ENCODE data around the gene TENT5C. TPM values are rescaled to one million over a fixed set of nuclear protein-coding genes. Genes with fewer than 3 reads are reported as not detected.

The TENT5C gene
- total and polyA plus RNA-seq, 9 of the 15 experiments (the other 6 are each of a cell fraction or from before 2014, with no cell fraction given): 1.8 to 7.7 (median 4.0) TPM

DNA sequence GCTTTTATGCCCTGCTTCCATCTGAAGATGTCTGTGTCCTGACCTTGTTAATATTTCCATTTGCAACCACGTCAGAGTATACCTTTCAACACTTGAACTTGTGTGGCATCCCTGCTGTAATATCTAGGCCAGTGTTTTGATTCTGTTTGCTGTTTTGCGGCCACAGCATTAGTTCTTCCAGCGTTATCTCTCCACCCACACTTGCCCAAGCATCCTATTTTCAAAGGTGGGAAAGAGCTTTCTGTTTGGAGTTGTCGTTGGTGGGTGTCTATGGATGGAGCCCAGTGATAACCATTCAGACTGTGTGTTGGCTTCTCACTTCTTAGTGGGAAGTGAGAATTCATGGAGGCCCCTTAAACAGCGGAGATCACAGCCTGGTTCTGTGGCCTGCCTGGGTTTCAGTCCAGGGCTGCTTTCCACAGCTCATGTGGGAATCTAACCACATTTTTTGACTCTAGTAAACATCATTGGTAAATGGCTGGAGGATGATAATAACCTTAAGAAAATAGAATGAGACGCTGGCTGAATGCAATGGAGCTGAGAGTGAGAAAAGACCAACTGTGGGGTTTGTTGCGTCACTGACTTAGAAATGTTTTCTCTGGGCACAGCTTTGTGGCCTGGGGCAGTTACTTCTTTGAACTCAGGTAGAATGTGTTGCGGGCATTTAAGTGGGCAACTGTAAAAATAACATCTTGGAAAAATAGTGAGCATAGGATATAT, 7.6 kb downstream of the TENT5C start (continued):
- TF ChIP-seq ZNF609 (CRISPR knock-in tag; IDR thresholded peaks at IDR 0.05; ENCODE audit: borderline replicate concordance) (no peak), ZNF318 (IDR thresholded peaks at IDR 0.05; ENCODE audit: borderline replicate concordance in 1 of 2, low read depth in 1 of 2) (peak in 1 of 2 experiments; percentile 60; a peak in 2 of 4 replicates), ZC3H4 (CRISPR knock-in tag; IDR thresholded peaks at IDR 0.05; ENCODE audit: borderline replicate concordance) (no peak), ZNF77 (CRISPR knock-in tag; IDR thresholded peaks at IDR 0.05) (no peak), RFX5 (IDR thresholded peaks at IDR 0.05; ENCODE audit: low read depth, low read length) (no peak), OTX1 (CRISPR knock-in tag; IDR thresholded peaks at IDR 0.05) (peak; percentile 86), PTRF (tag; IDR thresholded peaks at IDR 0.05) (no peak), NRF1 (conservative IDR thresholded peaks at IDR 0.05 in 1 of 2, IDR thresholded peaks at IDR 0.05 in 1 of 2) (no peak)
- TF ChIP-seq, protein P1, sequence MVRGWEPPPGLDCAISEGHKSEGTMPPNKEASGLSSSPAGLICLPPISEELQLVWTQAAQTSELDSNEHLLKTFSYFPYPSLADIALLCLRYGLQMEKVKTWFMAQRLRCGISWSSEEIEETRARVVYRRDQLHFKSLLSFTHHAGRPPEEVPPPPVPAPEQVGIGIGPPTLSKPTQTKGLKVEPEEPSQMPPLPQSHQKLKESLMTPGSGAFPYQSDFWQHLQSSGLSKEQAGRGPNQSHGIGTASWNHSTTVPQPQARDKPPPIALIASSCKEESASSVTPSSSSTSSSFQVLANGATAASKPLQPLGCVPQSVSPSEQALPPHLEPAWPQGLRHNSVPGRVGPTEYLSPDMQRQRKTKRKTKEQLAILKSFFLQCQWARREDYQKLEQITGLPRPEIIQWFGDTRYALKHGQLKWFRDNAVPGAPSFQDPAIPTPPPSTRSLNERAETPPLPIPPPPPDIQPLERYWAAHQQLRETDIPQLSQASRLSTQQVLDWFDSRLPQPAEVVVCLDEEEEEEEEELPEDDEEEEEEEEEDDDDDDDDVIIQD (CRISPR knock-in tag; IDR thresholded peaks at IDR 0.05): 0 out of 2 replicates have a peak, but pooled peaks have one; percentile 63
- TF ChIP-seq, protein P2, sequence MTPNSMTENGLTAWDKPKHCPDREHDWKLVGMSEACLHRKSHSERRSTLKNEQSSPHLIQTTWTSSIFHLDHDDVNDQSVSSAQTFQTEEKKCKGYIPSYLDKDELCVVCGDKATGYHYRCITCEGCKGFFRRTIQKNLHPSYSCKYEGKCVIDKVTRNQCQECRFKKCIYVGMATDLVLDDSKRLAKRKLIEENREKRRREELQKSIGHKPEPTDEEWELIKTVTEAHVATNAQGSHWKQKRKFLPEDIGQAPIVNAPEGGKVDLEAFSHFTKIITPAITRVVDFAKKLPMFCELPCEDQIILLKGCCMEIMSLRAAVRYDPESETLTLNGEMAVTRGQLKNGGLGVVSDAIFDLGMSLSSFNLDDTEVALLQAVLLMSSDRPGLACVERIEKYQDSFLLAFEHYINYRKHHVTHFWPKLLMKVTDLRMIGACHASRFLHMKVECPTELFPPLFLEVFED (CRISPR knock-in tag; conservative IDR thresholded peaks at IDR 0.05): peak; percentile 62; the same call in 1 of the 2 replicates

All from K562 (cell line).